GM19239 (cell line): Measurements from ENCODE around the gene ARHGDIA.

Experiments used
- DNase-seq: peaks from one replicate; pipeline ENCODE4 v3.0.0; 2011; ENCODE audit warnings: low spot score; ENCODE audit not compliant: insufficient read length
- FAIRE-seq: peaks from 2 replicates; lab custom pipeline; 2011; peaks lifted over from hg19 to GRCh38; lab: Jason Lieb, UNC

The ARHGDIA gene

GRCh38 chr17:81889602-81890001, 18.5 kb upstream of the ARHGDIA start:
- FAIRE-seq (no peak), DNase-seq (no peak)

GRCh38 chr17:81888988-81889595, 18.0 kb upstream of the ARHGDIA start:
- FAIRE-seq (no peak), DNase-seq (no peak)

GRCh38 chr17:81888105-81888987, 17.2 kb upstream of the ARHGDIA start:
- DNase-seq = no peak
- FAIRE-seq = no peak

- FAIRE-seq = no peak
- DNase-seq = no peak
Observed at GRCh38 chr17:81885869-81886548, 14.9 kb upstream of the ARHGDIA start.

GRCh38 chr17:81885454-81885853, 14.3 kb upstream of the ARHGDIA start:
- no peak for DNase-seq
- no peak for FAIRE-seq

GRCh38 chr17:81884968-81885367, 13.8 kb upstream of the ARHGDIA start:
- DNase-seq (no peak), FAIRE-seq (no peak)

GRCh38 chr17:81884520-81884919, 13.4 kb upstream of the ARHGDIA start:
- FAIRE-seq (no peak), DNase-seq (no peak)

- DNase-seq (no peak), FAIRE-seq (no peak)
Observed at GRCh38 chr17:81879121-81879520, 8.0 kb upstream of the ARHGDIA start.

GRCh38 chr17:81878294-81878693, 7.2 kb upstream of the ARHGDIA start:
- DNase-seq = no peak
- FAIRE-seq = no peak

GRCh38 chr17:81877569-81877968, 6.4 kb upstream of the ARHGDIA start:
- DNase-seq = no peak
- FAIRE-seq = no peak

GRCh38 chr17:81871387-81872230, 472 bp upstream of the ARHGDIA start:
- DNase-seq (peak; percentile 97), FAIRE-seq (peak; percentile 52)

- DNase-seq (peak; percentile 37), FAIRE-seq (no peak)
Observed at GRCh38 chr17:81870131-81870980, 781 bp downstream of the ARHGDIA start.

- DNase-seq = peak; percentile 57
Observed at GRCh38 chr17:81869221-81870130, 1.7 kb downstream of the ARHGDIA start.

GRCh38 chr17:81868674-81869220, 2.4 kb downstream of the ARHGDIA start:
- DNase-seq (no peak), FAIRE-seq (no peak)

More at GRCh38 chr17:81869221-81870130, 1.7 kb downstream of the ARHGDIA start:
- FAIRE-seq = no peak

GRCh38 chr17:81867991-81868673, 3.0 kb downstream of the ARHGDIA start:
- FAIRE-seq (no peak), DNase-seq (no peak)

GRCh38 chr17:81867170-81867990, 3.8 kb downstream of the ARHGDIA start:
- FAIRE-seq = no peak

More at GRCh38 chr17:81867170-81867990, 3.8 kb downstream of the ARHGDIA start:
- no peak for DNase-seq
